Mesenchymal stem cell (in vitro differentiated cells and primary cell): ENCODE data around the gene LRTM1.
A peak's percentile ranks its signal among the peaks of the same experiment; 100 is the strongest.

Experiments
- DNase-seq: peaks from one replicate; pipeline ENCODE4 v3.0.0-alpha.2; 2013
- H2AFZ ChIP-seq: one replicate; pipeline ENCODE4 v1.6.1; 2013; ENCODE audit warnings: low read depth, mild to moderate bottlenecking, control low read depth, inconsistent platforms, low read length, moderate library complexity
- H2AK5ac ChIP-seq: 2 replicates; pipeline ENCODE4 v1.6.1; 2013; ENCODE audit warnings: low read length, moderate library complexity, mild to moderate bottlenecking, inconsistent platforms; ENCODE audit not compliant: severe bottlenecking
- H2BK120ac ChIP-seq: one replicate; pipeline ENCODE4 v1.6.1; 2013; ENCODE audit warnings: low read depth, mild to moderate bottlenecking, inconsistent platforms, low read length, moderate library complexity
- H2BK12ac ChIP-seq, 2 experiments: one replicate each; pipeline ENCODE4 v1.6.1; 2013; ENCODE audit warnings: inconsistent platforms in 2 of 2, low read length in 2 of 2, mild to moderate bottlenecking in 2 of 2, moderate library complexity in 2 of 2, control low read depth in 1 of 2
- H2BK15ac ChIP-seq: one replicate; pipeline ENCODE4 v1.6.1; 2013; ENCODE audit warnings: mild to moderate bottlenecking, low read depth, inconsistent platforms; ENCODE audit not compliant: poor library complexity, severe bottlenecking
- H2BK5ac ChIP-seq: 2 replicates; pipeline ENCODE4 v1.6.1; 2013; ENCODE audit warnings: low read depth, mild to moderate bottlenecking, low read length, control low read depth, inconsistent platforms; ENCODE audit not compliant: poor library complexity, severe bottlenecking
- H3K14ac ChIP-seq, 2 experiments: one replicate each; pipeline ENCODE4 v1.6.1; 2013; ENCODE audit warnings: inconsistent platforms in 2 of 2, low read length in 2 of 2, control low read depth in 1 of 2, mild to moderate bottlenecking in 1 of 2, moderate library complexity in 1 of 2
- H3K18ac ChIP-seq, 2 experiments: one replicate each; pipeline ENCODE4 v1.6.1; 2013; ENCODE audit warnings: inconsistent platforms in 2 of 2, low read length in 2 of 2, control low read depth in 1 of 2, low read depth in 1 of 2, mild to moderate bottlenecking in 1 of 2
- H3K23ac ChIP-seq, 2 experiments: one replicate each; pipeline ENCODE4 v1.6.1; 2013; ENCODE audit warnings: inconsistent platforms in 2 of 2, low read length in 2 of 2, mild to moderate bottlenecking in 2 of 2, moderate library complexity in 2 of 2, control low read depth in 1 of 2
- H3K27ac ChIP-seq: 2 replicates; pipeline ENCODE4 v1.5.1; 2013; ENCODE audit warnings: mild to moderate bottlenecking, moderate library complexity, low read length, control low read depth, inconsistent platforms; ENCODE audit not compliant: poor library complexity, severe bottlenecking
- H3K27me3 ChIP-seq, 2 experiments: 2 replicates each; pipeline versions ENCODE4 v1.6.1 to v1.7.0; 2013; ENCODE audit warnings: low read length in 2 of 2, mild to moderate bottlenecking in 2 of 2, moderate library complexity in 2 of 2, control low read depth in 1 of 2, inconsistent platforms in 1 of 2; ENCODE audit not compliant: control insufficient read depth in 1 of 2, insufficient read depth in 1 of 2
- H3K36me3 ChIP-seq, 2 experiments: 2 replicates each; pipeline versions ENCODE4 v1.6.1 to v1.7.0; 2013; ENCODE audit warnings: low read length in 2 of 2, control low read depth in 1 of 2, inconsistent platforms in 1 of 2, low read depth in 1 of 2, mild to moderate bottlenecking in 1 of 2; ENCODE audit not compliant: insufficient read depth in 2 of 2, control insufficient read depth in 1 of 2
- H3K4ac ChIP-seq, 2 experiments: one replicate each; pipeline ENCODE4 v1.6.1; 2013; ENCODE audit warnings: inconsistent platforms in 2 of 2, low read length in 2 of 2, mild to moderate bottlenecking in 2 of 2, moderate library complexity in 2 of 2, control low read depth in 1 of 2, low read depth in 1 of 2
- H3K4me1 ChIP-seq: 2 replicates; pipeline ENCODE4 v1.6.1; 2013; ENCODE audit warnings: low read depth, low read length, control low read depth; ENCODE audit not compliant: control insufficient read depth, insufficient read depth
- H3K4me2 ChIP-seq: 2 replicates; pipeline ENCODE4 v1.6.1; 2013; ENCODE audit warnings: low read length, mild to moderate bottlenecking, inconsistent platforms; ENCODE audit not compliant: poor library complexity, severe bottlenecking
- H3K4me3 ChIP-seq, 2 experiments: 2 replicates each; pipeline versions ENCODE4 v1.5.1 to v1.7.0; 2013; ENCODE audit warnings: low read length in 2 of 2, mild to moderate bottlenecking in 2 of 2, control low read depth in 1 of 2, low read depth in 1 of 2; ENCODE audit not compliant: insufficient read depth in 1 of 2
- H3K79me1 ChIP-seq: replicated peaks from 2 replicates; pipeline ENCODE4 v1.6.1; 2013; ENCODE audit warnings: mild to moderate bottlenecking, control low read depth, low read length, inconsistent platforms; ENCODE audit not compliant: poor library complexity, severe bottlenecking
- H3K9ac ChIP-seq: 2 replicates; pipeline ENCODE4 v1.7.0; 2013; ENCODE audit warnings: mild to moderate bottlenecking, low read length, moderate library complexity
- H3K9me3 ChIP-seq: 2 replicates; pipeline ENCODE4 v1.7.0; 2013; ENCODE audit warnings: mild to moderate bottlenecking, low read length; ENCODE audit not compliant: control insufficient read depth
- H4K8ac ChIP-seq: one replicate; pipeline ENCODE4 v1.6.1; 2013; ENCODE audit warnings: inconsistent platforms, mild to moderate bottlenecking, low read length, moderate library complexity
- H4K91ac ChIP-seq: one replicate; pipeline ENCODE4 v1.6.1; 2013; ENCODE audit warnings: mild to moderate bottlenecking, low read length, inconsistent platforms
- WGBS: methylation state at CpG from one replicate; pipeline ENCODE4 v1.1.7; 2013; ENCODE audit warnings: mixed read lengths; 5-methylcytosine and 5-hydroxymethylcytosine counted together

LRTM1 gene

DNA sequence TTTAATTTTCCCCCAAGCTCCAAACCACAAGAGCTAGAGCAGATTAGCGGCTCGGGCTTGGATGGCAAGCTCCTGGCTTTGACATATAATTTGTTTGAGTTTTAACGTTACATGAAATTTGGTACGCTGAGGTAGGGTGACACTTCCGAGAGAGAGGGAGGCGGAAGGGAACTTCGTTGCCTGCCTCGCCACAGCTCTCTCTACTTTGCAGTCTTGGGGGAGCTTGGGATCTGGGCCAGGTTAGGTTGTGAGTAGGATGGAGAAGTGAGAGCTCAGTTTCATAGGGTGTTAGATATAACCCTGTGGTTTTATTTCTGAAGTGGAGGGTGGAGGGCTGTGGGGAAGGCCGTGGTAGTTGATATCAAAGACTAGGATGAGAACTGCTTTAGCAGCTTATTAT lies 39.7 kb downstream of the LRTM1 start:
- H3K4me3 ChIP-seq, result no peak overlapping the region
- 91% methylated on average over 8 of the region's 9 CpGs for WGBS
- peak overlapping the region in 1 of 2 experiments; percentile 8 for H2BK12ac ChIP-seq
- no peak overlapping the region for H2BK15ac ChIP-seq
- H2AK5ac ChIP-seq, result no peak overlapping the region
- no peak overlapping the region for H4K91ac ChIP-seq
- no peak overlapping the region for H2AFZ ChIP-seq
- no peaks in the 10 kb centered on the region for H3K79me1 ChIP-seq
- no peak overlapping the region for H4K8ac ChIP-seq
- H3K27ac ChIP-seq, result no peak overlapping the region
- H3K18ac ChIP-seq, result no peak overlapping the region
- H3K9me3 ChIP-seq, result no peaks in the 10 kb centered on the region
- no peak for DNase-seq
- H3K4me2 ChIP-seq, result no peak overlapping the region
- no peak overlapping the region for H2BK5ac ChIP-seq
- no peaks in the 10 kb centered on the region for H3K36me3 ChIP-seq
- no peak overlapping the region for H3K23ac ChIP-seq
- H3K9ac ChIP-seq, result no peak overlapping the region
- no peak overlapping the region for H3K14ac ChIP-seq
- no peak overlapping the region for H3K4ac ChIP-seq
- no peaks in the 10 kb centered on the region for H3K27me3 ChIP-seq
- H2BK120ac ChIP-seq, result no peak overlapping the region
- peaks cover 4% of the 10 kb centered on the region for H3K4me1 ChIP-seq

- Histone ChIP-seq H2BK120ac (no peak overlapping the region), H3K9me3 (no peaks in the 10 kb centered on the region), H3K27me3 (no peaks in the 10 kb centered on the region), H3K23ac (no peak overlapping the region), H4K91ac (peak overlapping the region; percentile 43), H3K4ac (peak overlapping the region; percentile 40), H4K8ac (peak overlapping the region; percentile 91), H2AFZ (no peak overlapping the region), H3K9ac (peak overlapping the region; percentile 72), H3K36me3 (no peaks in the 10 kb centered on the region), H3K79me1 (no peaks in the 10 kb centered on the region), H2BK15ac (no peak overlapping the region), H3K27ac (peak overlapping the region; percentile 84), H3K4me1 (peaks cover 9% of the 10 kb centered on the region), H3K4me2 (no peak overlapping the region), H3K4me3 (no peak overlapping the region), H3K18ac (peak overlapping the region; percentile 61 to 80), H2BK5ac (no peak overlapping the region), H2AK5ac (peak overlapping the region; percentile 97), H3K14ac (no peak overlapping the region), H2BK12ac (peak overlapping the region; percentile 85 to 93)
- peak; percentile 89 for DNase-seq
- 33% methylated on average over 3 of the region's 3 CpGs for WGBS
Observed at GRCh38 chr3:54882129-54882833, 45.6 kb downstream of the LRTM1 start.

DNA sequence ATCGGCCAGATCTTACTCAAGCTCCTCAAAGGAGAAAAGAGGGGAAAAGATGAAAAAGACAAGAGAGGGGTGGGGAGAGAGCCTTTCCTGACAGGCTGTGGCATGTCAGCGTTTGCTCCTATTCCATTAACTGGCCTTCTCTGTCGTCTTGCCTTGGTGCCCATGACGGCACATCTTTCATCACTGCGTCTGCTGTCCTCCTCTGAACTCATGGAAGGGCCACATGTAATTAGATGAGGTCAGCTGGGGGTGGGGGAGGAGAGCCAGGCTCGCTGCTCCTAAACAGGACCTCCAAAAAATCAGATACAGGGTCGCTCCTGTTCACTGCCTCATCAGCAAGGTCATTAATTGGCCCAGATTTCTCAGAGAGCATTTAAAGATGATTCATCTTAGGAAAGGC lies 49.7 kb downstream of the LRTM1 start:
- H2BK15ac ChIP-seq, result no peak overlapping the region
- no peaks in the 10 kb centered on the region for H3K9me3 ChIP-seq
- H3K4me3 ChIP-seq, result peak overlapping the region in 1 of 2 experiments; percentile 2
- H4K8ac ChIP-seq, result no peak overlapping the region
- H3K4ac ChIP-seq, result no peak overlapping the region
- H2AK5ac ChIP-seq, result no peak overlapping the region
- WGBS, result 69% methylated on average over 7 of the region's 7 CpGs
- no peaks in the 10 kb centered on the region for H3K79me1 ChIP-seq
- peak overlapping the region in 1 of 2 experiments; percentile 23 for H2BK12ac ChIP-seq
- H3K23ac ChIP-seq, result no peak overlapping the region
- no peaks in the 10 kb centered on the region for H3K27me3 ChIP-seq
- H3K27ac ChIP-seq, result no peak overlapping the region
- H3K4me1 ChIP-seq, result peaks cover 9% of the 10 kb centered on the region
- no peak overlapping the region for H2BK5ac ChIP-seq
- DNase-seq, result peak; percentile 30
- H3K4me2 ChIP-seq, result no peak overlapping the region
- H3K9ac ChIP-seq, result peak overlapping the region; percentile 39
- no peak overlapping the region for H2AFZ ChIP-seq
- no peaks in the 10 kb centered on the region for H3K36me3 ChIP-seq
- no peak overlapping the region for H2BK120ac ChIP-seq
- no peak overlapping the region for H3K14ac ChIP-seq
- peak overlapping the region in 1 of 2 experiments; percentile 28 for H3K18ac ChIP-seq
- H4K91ac ChIP-seq, result no peak overlapping the region

DNA sequence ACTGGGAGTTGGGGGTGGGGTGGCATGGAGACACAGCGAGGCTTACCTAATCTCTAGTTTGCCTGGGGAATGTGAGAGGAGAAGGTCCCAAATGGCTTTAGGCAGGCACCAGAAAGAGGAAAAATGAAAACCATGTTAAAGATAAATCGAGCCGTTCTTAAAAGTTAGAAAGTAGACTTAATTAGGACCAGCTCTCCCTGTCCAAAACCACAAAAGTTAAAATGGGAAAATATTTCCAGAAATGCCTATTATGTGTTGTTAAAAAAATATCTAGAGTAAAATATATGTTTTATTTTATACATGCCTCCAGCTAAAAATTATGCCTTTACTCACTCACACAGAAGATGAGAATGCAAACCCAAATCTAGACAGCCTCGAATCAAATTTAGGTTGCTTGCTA lies 50.1 kb downstream of the LRTM1 start:
- Histone ChIP-seq H2BK120ac (no peak overlapping the region), H4K8ac (no peak overlapping the region), H2BK12ac (peak overlapping the region in 1 of 2 experiments; percentile 32), H3K9ac (peak overlapping the region; percentile 39), H2BK5ac (no peak overlapping the region), H3K18ac (peak overlapping the region in 1 of 2 experiments; percentile 28), H2BK15ac (no peak overlapping the region), H3K36me3 (no peaks in the 10 kb centered on the region), H2AK5ac (peak overlapping the region; percentile 71), H3K4me1 (peaks cover 6% of the 10 kb centered on the region), H3K27me3 (no peaks in the 10 kb centered on the region), H3K27ac (no peak overlapping the region), H4K91ac (no peak overlapping the region), H3K23ac (no peak overlapping the region), H3K4me3 (no peak overlapping the region), H3K9me3 (no peaks in the 10 kb centered on the region), H2AFZ (no peak overlapping the region), H3K4ac (no peak overlapping the region), H3K14ac (no peak overlapping the region), H3K79me1 (no peaks in the 10 kb centered on the region), H3K4me2 (no peak overlapping the region)
- 92% methylated on average over 4 of the region's 4 CpGs for WGBS
- DNase-seq, result no peak
